Measurements from ENCODE around the gene TMPRSS15.

Gene TMPRSS15

GRCh38 chr21:18244671-18245463 lies 158.7 kb downstream of the TMPRSS15 start, which contains the start of gene CHODL:
Gene CHODL (plus strand): TSS chr21:18244833. CDS start chr21:18245224, 391 bp downstream.
- DNase-seq (ENCODE audit: low read depth in 2 of 2) = no peak

- no peak for DNase-seq (ENCODE audit: low read depth in 2 of 2)
These were observed 168.0 kb downstream of the TMPRSS15 start for GRCh38 chr21:18235545-18235944.

DNA sequence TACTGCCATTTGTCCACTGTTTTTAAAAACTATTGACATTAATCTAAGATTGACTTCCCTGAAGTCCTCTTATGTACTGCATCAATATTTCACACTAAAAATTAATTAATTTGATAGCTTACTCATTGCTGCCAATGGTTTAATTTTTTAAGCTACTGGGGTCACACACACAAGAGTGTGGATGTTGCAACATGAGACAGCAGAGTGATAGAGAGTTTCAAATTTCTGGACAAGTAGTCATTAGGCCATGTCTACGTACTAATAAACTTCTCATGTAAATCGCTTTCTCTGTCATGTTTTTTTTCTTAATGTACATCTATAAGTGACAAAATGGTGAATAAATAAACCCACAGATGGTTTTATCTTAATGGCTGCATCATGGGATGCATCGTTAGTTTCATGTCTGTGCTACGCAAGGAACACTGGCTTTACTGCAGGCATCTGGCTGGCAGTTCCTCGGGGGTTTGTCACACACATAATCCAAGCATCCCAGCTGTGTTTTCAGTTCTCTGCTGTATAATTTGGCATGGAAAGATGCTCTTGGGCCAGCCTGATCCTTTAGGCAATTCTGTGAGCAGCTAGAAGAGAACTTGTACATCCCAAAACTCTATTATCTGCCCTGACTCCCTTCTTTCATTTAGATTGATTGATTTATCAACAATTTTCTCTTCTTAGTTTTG lies 175.4 kb downstream of the TMPRSS15 start:
- DNase-seq (ENCODE audit: low read depth in 2 of 2) = no peak

GRCh38 chr21:18222346-18222745 lies 181.2 kb downstream of the TMPRSS15 start:
- DNase-seq (ENCODE audit: low read depth in 2 of 2) = no peak

GRCh38 chr21:18220498-18220897 lies 183.1 kb downstream of the TMPRSS15 start:
- no peak for DNase-seq (ENCODE audit: low read depth in 2 of 2)

All from stimulated activated CD4-positive, alpha-beta T cell treated with anti-CD3 and anti-CD28 coated beads, Interleukin-1b, Interleukin-23, amount 100 ng/mL, for 4 hours (primary cell).